GM18499 (cell line): Measurements from ENCODE around the gene ADAMTS20.
"Not testable (repeated sequence)": the region's sequence is repeated elsewhere in the genome, so short reads cannot be mapped to it uniquely, and the experiment has no call there.

ENCODE experiments used
- ATAC-seq: cut with Tn5 transposase; IDR thresholded peaks from one replicate; pipeline ENCODE4 v1.9.1; 2021; ENCODE audit warnings: moderate number of reproducible peaks; ENCODE audit not compliant: insufficient read depth, unreplicated experiment

ADAMTS20 gene, protein sequence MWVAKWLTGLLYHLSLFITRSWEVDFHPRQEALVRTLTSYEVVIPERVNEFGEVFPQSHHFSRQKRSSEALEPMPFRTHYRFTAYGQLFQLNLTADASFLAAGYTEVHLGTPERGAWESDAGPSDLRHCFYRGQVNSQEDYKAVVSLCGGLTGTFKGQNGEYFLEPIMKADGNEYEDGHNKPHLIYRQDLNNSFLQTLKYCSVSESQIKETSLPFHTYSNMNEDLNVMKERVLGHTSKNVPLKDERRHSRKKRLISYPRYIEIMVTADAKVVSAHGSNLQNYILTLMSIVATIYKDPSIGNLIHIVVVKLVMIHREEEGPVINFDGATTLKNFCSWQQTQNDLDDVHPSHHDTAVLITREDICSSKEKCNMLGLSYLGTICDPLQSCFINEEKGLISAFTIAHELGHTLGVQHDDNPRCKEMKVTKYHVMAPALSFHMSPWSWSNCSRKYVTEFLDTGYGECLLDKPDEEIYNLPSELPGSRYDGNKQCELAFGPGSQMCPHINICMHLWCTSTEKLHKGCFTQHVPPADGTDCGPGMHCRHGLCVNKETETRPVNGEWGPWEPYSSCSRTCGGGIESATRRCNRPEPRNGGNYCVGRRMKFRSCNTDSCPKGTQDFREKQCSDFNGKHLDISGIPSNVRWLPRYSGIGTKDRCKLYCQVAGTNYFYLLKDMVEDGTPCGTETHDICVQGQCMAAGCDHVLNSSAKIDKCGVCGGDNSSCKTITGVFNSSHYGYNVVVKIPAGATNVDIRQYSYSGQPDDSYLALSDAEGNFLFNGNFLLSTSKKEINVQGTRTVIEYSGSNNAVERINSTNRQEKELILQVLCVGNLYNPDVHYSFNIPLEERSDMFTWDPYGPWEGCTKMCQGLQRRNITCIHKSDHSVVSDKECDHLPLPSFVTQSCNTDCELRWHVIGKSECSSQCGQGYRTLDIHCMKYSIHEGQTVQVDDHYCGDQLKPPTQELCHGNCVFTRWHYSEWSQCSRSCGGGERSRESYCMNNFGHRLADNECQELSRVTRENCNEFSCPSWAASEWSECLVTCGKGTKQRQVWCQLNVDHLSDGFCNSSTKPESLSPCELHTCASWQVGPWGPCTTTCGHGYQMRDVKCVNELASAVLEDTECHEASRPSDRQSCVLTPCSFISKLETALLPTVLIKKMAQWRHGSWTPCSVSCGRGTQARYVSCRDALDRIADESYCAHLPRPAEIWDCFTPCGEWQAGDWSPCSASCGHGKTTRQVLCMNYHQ (N-terminal part only)

GRCh38 chr12:43551971-43552559, at the start of gene ADAMTS20:
ADAMTS20 (minus strand) TSS chr12:43552203; CDS start chr12:43551921, 282 bp downstream.
- ATAC-seq: no peak

DNA sequence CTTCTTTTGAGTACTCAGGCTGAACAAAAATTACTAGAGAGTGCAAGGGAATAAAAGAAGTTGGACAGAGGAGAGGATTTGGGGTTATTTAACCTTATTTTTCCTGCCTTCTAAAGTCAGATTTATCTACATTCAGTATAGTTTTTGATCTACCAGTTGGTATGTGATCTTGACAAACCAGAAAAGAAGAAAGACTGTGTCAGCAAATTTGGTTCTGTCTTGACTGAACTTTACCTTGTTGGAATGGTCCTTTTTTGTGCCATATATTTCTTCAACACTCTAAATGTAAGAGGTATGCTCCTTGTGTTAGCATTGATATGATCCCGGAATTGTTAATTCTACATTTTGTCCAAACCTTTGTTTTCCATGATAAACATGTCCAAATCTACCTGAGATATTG, 47.7 kb upstream of the ADAMTS20 start:
- ATAC-seq: no peak

- ATAC-seq: no peak
Observed at GRCh38 chr12:43599066-43599465, 47.1 kb upstream of the ADAMTS20 start.

GRCh38 chr12:43590307-43590706, 38.3 kb upstream of the ADAMTS20 start:
- ATAC-seq: no peak

- ATAC-seq: no peak
Observed at GRCh38 chr12:43586646-43587245, 34.7 kb upstream of the ADAMTS20 start.

DNA sequence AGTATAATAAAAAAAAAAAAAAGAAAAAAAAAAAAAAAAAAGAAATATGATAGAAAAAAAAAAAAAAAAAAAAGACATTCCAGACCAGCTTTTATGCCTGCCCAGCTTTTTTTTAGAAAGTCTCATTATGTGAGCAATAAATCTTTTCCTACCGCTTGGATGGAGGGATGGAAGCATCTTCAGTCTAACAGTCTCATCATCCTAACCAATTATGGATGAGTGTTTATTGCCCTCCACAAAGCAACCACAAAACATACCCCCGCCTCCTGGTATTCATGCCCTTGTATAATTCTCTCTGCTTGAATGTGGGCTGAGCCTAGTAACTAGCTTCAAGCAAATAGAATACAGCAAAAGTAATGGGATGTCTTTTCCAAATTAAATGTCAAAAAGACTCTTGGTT, 33.7 kb upstream of the ADAMTS20 start:
- ATAC-seq: no peak

DNA sequence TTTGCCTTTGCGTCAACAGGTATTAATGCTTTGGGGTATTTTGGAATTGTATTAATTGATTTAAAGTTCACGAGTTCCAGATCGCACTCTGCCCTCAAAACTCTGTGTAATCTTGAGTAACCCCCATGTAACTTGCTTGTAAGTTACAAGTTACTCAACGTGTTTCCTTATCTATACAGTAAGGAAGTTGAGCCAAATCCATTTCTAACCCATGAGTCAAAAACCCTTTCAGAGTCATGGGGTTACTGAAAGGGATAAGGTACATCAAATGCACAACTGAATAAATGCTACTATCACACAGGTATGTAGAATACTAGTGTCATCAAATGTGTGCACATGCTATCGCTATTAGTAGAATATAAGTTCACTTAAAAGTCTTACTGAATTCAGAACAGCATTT, 28.6 kb upstream of the ADAMTS20 start:
- no peak for ATAC-seq

GRCh38 chr12:43579206-43579605, 27.2 kb upstream of the ADAMTS20 start:
- no peak for ATAC-seq

- ATAC-seq: no peak
Observed at GRCh38 chr12:43578782-43579181, 26.8 kb upstream of the ADAMTS20 start.

GRCh38 chr12:43577381-43577780, 25.4 kb upstream of the ADAMTS20 start:
- ATAC-seq: no peak

DNA sequence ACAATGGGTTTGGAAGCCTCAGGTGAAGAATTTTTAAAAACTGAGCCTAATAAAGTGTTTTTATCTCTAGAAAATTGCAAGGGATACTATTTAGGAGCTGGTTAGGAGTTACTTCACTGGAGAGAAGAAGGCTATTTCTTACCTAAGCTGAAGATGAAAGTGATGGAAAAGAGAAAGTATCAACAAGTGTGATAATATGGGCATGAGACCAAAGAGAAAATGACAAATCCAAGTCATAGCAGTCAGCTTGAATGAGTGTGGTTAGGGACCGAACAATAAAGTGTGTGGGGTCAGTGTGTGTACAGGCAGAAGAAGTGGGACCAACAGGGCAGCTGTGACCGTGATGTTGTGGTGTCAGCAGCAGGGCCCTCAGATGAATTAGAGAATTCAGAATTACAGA, 24.2 kb upstream of the ADAMTS20 start:
- ATAC-seq: no peak

- ATAC-seq: no peak
Observed at GRCh38 chr12:43571885-43572284, 19.9 kb upstream of the ADAMTS20 start.

DNA sequence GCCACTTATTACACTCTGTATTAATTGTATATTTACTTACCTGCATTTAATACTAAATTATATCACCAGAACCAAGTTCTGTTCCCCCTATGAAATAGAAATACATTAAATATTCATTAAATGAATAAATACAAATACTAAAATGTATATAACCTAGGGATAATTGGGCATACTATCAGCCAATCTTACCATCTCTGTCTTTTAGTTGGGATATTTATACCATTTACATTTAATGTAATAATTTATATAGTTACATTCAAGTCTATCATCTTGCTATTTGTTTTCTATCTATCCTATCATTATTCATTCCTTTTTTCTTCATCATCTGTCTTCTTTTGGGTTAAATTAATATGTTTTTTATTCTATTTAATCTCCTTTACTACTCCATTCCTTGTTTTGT, 4.1 kb upstream of the ADAMTS20 start:
- ATAC-seq: no peak

- ATAC-seq: no peak
Observed at GRCh38 chr12:43551279-43551970, 578 bp downstream of the ADAMTS20 start.

- no peak for ATAC-seq
Observed at GRCh38 chr12:43550831-43551271, 1.2 kb downstream of the ADAMTS20 start.

DNA sequence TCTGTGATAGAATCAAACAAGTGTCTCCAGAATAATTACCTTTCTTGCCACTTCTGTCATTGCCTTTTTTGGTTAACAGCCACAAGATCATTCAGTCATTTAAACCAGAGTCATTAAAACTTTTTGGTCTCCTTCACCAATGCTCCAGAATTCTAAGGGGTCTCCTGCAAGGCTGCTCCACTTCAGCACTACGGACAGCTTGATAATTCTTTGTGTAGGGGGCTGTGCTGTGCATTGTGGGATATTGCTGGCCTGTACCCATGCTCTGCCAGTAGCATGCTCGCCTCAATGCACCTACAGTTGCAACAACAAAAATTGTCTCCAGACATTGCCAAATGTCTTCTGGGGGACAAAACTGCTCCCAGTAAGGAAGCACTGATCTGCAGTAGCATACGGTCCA, 7.3 kb downstream of the ADAMTS20 start:
- no peak for ATAC-seq

- no peak for ATAC-seq
Observed at GRCh38 chr12:43540470-43540869, 11.5 kb downstream of the ADAMTS20 start.

- not testable (repeated sequence) for ATAC-seq
Observed at GRCh38 chr12:43537675-43538074, 14.3 kb downstream of the ADAMTS20 start.

DNA sequence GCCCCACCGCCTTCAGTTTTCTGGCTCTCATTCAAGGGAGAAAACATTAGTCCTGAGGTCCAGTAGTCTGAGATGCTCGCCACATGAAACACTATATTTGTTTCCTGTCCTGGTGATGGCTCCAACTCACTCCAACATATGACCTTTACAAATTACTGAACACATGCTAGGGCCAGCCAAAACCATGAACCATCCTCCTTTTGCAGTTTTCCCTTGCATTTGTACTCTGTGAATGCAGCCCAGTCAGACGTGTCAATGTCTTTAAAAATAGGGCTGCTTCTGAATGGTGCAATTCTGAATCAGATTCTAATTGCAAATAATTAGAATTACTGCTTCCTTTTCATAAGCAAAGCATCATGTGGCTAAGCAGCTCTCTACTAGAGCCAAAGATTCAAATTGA, 36.0 kb downstream of the ADAMTS20 start:
- no peak for ATAC-seq
